Fibroblast of gingiva (primary cell): ENCODE results near the gene MED27.

ENCODE experiments used
- DNase-seq: peaks from one replicate; pipeline ENCODE4 v3.0.0-alpha.2; 2011; ENCODE audit warnings: low read depth

The MED27 gene

GRCh38 chr9:131965841-131966240 lies 113.8 kb downstream of the MED27 start:
- DNase-seq = no peak

GRCh38 chr9:131965103-131965502 lies 114.6 kb downstream of the MED27 start:
- DNase-seq = no peak

DNA sequence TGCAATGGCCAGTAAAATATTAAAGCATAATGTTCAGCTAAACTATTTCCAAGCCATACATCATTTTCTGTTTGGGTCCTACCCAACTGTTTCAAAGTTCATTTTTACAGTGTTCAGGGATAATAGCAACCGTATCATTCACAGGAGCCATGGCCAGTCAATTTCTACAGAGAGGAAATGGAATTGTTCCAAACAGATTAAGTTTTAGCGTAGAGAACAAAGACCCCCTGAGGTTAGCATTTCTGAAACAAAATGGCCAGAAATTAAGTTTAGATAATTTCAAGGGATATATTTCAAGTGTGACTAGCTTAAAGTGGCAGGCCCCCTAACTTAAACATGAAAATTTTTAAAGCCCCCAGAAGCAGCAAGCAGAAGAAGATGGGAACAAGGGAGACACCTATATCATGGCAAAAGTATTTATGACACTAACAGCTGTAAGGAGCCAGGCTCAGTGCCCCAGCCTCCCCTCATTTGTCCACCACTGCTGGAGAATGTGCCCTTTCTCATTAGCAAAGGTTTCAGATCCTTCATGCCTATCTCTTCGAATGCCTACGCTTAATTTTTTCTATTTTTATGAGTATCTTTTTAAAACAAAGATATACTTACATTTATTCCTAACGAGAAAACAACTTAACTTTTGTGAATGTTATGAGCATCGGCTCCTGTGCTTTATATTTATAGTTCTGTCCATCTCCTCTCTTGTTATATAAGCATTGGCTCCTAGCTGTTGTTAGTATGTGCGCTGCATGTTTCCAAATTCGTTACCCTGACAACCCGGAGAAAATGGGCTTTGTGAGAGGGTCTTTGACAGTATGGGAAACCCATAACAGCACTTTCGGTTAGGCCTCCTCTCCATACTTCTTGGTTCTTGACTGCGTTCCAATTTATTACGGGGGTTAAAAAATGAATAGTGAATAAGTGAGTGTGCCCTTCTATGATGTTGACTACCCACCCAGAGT lies 116.3 kb downstream of the MED27 start:
- DNase-seq = no peak

DNA sequence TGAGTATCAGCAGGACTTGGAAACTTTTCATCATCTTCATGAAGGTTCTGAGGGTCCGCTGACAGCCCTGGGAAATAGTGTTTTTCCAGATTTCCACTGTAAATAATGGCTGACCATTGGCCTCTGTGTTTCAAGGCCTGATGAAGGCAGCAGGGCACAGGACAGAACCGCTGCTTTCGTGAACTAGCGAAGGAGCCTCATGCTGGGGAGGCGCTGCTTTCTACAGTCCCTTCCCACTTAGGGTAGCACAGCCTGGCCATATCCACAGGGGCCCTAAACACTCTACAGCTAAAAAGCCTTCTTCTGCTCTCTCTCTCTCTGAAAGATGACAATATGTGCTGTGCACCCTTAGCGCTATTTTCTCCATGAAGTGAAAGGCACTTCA lies 118.2 kb downstream of the MED27 start:
- DNase-seq = no peak

DNA sequence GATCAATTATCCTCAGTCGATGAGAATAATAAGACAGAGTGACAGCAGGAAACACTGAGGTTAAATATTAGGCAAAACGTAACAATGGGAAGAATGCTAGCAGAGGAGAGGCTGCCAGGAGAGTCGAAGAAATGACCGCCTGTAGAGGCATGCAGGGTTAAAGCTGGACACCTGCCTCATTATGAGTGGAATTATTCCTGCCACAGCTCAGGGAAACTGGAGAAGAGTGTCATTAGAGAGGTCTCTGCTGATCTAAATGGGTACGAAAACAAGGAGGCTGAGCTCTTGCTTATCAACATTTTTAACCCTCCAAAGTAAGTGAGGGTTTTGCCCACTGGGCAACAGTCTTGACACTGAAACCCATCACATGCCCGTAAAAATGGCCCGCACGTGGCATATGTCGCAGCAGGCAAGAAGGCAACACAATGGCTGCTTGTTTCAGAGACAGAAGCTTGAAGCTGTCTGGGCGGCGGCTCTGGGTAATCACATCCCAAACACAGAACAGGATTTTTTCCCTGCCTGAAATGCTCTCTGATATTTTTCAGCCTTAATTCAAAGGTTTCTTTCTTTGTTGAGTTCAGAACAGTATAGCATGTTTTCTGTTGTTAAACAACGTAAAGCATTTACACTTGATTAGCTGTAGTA lies 118.7 kb downstream of the MED27 start:
- no peak for DNase-seq

GRCh38 chr9:131960311-131960710 lies 119.4 kb downstream of the MED27 start:
- no peak for DNase-seq

DNA sequence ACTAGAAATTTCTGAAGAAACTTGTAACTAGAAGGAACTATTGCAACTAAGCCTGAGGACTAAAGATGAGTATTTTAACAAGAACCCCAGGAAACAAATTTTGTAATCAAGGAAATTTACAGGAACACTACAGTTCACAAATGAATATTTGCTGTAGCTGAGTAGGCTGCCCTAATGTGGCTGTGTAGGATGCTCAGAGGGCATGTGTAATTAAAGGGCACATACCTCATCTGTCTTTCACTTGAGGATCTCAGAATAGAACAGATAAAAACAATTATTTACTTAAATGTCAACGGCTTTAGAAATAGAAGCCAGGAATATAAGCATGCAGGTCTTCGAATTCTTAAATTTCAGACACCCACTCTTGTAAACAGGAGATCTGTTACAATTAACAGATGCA lies 119.8 kb downstream of the MED27 start:
- DNase-seq = no peak

DNA sequence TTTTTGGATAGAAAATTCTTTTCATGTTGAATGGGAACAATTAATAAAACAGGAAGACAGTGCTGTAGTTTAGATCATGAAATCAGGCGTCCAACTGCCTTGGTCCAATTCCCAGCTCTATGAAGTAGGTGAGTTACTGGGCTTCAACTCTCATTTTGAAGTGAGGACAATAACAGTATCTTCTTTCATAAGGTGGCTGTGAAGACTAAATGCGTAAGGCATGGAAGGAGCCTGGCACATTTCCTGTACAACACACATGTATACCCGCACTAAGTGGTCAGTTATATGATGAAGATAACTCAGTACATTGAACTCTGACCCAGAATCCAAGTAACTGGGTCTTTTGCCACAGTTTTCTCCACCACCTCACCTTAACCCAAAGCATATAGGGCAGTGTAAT lies 120.6 kb downstream of the MED27 start:
- no peak for DNase-seq

DNA sequence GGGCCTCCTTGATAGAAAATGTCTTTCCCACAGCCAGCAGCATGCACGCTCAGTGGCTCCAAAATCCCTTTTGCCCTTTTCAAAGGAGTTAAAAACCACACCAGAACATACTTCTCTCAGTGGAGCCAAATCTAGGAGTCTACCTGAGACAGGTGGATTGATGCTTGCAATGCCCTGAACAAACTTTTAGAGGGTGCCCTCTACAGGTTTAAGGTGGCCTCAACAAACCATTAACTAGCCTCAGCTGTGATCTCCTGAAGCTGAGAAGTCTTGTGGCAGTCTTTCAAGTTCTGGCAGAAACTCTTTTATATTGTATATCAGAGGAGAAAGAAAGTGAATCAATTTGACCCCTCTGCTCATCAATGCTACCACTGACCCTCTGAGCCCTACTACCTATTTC lies 125.4 kb downstream of the MED27 start:
- DNase-seq = no peak

- DNase-seq = peak; percentile 91
Measured at GRCh38 chr9:131951905-131952304, 127.8 kb downstream of the MED27 start.

GRCh38 chr9:131951155-131951554 lies 128.5 kb downstream of the MED27 start:
- DNase-seq = no peak

DNA sequence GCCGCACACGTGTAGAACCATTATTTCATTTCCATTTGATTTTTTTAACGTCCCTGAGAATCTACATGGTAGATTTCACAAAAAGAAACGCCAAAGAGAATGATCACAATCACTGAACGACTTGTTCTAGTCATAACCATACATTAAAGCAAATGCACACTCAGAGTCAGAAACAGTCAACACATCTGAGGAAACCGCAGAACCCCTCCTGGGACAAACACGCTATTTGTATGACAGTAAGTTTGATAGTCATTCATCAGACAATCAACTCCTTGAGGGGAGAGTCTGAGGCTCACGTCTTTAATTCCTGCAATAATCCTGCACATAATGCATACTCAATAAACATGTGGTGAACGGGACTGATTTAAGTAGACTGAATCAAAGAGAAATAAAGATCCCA lies 129.2 kb downstream of the MED27 start:
- no peak for DNase-seq

DNA sequence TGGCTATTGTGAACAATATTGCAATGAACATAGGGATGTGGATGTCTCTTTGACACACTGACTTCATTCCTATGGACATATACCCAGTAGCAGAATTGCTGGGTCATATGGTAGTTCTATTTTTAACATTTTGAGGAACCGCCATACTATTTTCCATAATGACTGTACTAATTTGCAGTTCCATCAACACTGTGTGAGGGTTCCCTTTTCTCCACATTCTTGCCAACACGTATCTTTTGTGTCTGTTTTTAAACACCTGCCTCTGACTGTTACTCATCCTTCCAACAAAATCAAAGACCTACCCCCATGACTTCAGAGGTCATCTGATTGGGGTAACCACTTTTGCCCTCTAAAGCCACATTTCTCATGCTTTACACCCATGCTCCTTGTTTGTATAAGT lies 133.5 kb downstream of the MED27 start:
- no peak for DNase-seq

- DNase-seq = no peak
Measured at GRCh38 chr9:131943351-131943841, 136.3 kb downstream of the MED27 start.

DNA sequence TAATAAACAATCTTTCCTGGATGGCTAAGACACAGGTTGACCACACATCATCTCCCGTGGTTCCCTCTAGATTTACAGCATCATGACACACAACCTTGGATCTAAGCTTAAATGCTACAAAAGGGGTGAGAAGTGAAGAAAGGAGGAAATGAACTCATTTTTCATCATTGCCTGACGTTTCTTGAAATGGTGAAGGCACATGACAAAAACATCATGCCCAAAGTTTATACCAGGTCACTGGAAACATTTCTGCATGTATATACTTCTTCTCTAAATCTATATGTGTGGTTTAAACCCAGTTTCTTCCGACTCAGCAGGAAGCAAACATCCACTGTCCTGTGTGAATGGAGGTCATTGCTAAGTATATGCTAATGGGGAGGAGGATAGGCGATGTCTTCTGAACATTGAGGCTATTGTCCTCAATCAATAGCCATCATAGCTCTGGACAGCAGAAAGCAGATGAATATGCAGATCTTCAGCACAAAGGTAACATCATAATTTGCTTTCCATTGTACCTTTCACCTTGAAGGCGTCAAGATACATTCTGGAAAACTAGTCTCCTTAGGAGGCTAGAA lies 137.4 kb downstream of the MED27 start:
- DNase-seq = no peak

- no peak for DNase-seq
Measured at GRCh38 chr9:131937451-131937850, 142.2 kb downstream of the MED27 start.

DNA sequence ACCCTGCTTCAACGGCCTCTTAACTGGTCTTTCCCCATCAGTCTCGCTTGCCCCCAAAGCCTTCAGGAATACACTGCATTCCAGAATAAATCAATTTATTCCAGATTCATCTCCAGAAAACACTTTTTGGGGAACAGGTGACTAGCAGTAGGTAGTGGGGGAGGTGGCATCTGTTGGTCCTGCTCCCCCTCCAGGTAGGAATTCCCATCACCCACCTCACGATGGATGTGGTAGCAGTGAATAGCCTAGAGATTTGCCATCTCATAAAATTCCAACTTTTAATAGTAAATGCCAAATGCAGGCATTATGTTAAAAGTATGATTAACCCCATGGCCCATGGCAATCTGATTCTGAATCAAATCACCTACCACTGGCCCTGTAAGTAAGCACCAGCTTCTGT lies 142.7 kb downstream of the MED27 start:
- no peak for DNase-seq

GRCh38 chr9:131934673-131935072 lies 145.0 kb downstream of the MED27 start:
- DNase-seq = no peak

GRCh38 chr9:131927091-131927490 lies 152.6 kb downstream of the MED27 start:
- no peak for DNase-seq

DNA sequence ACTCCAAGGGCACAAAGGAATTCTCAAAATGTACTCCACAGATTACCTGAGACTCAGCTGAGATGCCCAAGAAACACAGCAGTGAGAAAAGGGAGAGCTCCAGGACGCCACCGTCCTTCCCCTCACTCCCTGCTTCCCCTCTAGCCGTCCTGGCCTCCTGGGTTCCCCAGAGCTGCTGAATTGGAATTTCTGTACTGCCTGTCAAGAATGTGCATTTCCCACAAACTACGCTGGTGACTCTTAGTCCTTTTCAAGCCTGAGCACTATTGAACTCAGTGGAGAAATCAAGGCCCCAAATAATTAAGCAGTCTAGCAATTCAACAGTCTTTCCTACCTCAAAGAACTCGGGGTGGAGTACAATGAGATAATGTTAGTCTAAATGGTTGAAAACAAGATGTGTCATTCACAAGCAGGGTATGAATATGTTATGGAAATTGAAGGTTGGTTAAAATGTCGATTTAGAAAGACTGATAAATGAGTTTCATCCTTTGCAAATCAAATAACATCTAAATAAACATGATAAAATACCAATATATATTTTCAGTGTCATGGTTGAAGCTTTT lies 153.2 kb downstream of the MED27 start:
- DNase-seq = no peak

DNA sequence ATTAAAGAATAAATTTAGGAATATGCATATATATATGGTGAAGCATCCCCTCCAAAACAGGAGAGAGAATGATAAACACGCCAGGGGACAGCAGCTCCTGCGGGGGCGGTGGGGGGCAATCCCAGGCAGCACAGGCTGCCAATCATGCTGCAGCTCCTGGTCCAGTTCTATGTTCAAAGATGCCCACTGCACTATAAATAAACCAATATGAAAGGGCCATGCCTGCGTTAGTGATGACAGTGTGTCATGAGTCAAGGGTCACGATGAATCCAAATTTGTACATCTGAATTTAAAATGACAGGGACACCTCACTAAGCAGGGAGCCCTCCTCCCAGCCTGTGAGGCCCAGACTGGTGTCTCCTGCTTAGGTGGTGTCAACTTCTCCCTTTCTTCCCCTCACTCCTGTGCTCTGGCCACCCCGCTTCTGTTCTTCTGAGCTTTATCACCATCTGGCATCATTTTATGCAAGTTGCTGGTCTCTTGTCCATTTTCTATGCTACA lies 153.9 kb downstream of the MED27 start:
- DNase-seq = no peak

- no peak for DNase-seq
Measured at GRCh38 chr9:131923766-131924165, 155.9 kb downstream of the MED27 start.
